Suprapubic skin (tissue), 4 donors: Measurements from ENCODE around the gene ZNF587.

Experiments used
- EP300 ChIP-seq: sonication (generic); formaldehyde crosslinking; IDR thresholded peaks from one replicate; pipeline ENCODE4 v1.6.1; 2017; ENCODE audit warnings: antibody characterized with exemption
- POLR2A ChIP-seq, 2 donors: fragments of 450-650 bp; IDR thresholded peaks; one replicate each; pipeline ENCODE4 v1.6.1; 2017; ENCODE audit warnings: antibody characterized with exemption in 2 of 2, mild to moderate bottlenecking in 2 of 2, moderate library complexity in 2 of 2
- POLR2AphosphoS5 ChIP-seq, 3 donors: sonication (generic); formaldehyde crosslinking; IDR thresholded peaks; one replicate each; pipeline ENCODE4 v1.6.1; 2017; ENCODE audit warnings: antibody characterized with exemption in 3 of 3

- TF ChIP-seq EP300, result no peak
- no peak for TF ChIP-seq POLR2AphosphoS5 (IDR thresholded peaks at IDR 0.05)
- TF ChIP-seq POLR2A (IDR thresholded peaks at IDR 0.05), result no peak
Measured at GRCh38 chr19:57887195-57887941, 37.7 kb downstream of the ZNF587 start.
